ENCODE measurements around the gene GC. TPM values are rescaled to one million over a fixed set of nuclear protein-coding genes. Genes with fewer than 3 reads are reported as not detected.
"Not testable (repeated sequence)": the region's sequence is repeated elsewhere in the genome, so short reads cannot be mapped to it uniquely, and the experiment has no call there.

Gene GC
- total and polyA plus RNA-seq, 2 experiments from 2014 or later = not detected

- H3K9me2 ChIP-seq (ENCODE audit: insufficient read depth) = no peaks in the 10 kb centered on the region
- H4K20me1 ChIP-seq (ENCODE audit: insufficient read depth) = no peaks in the 10 kb centered on the region
- H3K79me2 ChIP-seq (ENCODE audit: insufficient read depth) = no peaks in the 10 kb centered on the region
- H3K4me1 ChIP-seq (ENCODE audit: insufficient read depth) = no peaks in the 10 kb centered on the region
- WGBS, 2 experiments (ENCODE audit: low coverage in 1 of 2, low lambda C conversion rate in 2 of 2, missing lambda C conversion rate in 2 of 2) = 7 to 8% methylated on average over 3 of the region's 3 CpGs
- H3K4me2 ChIP-seq (ENCODE audit: unreplicated experiment) = no peak overlapping the region
- no peaks in the 10 kb centered on the region for H3K9me3 ChIP-seq (ENCODE audit: low read depth)
- no peaks in the 10 kb centered on the region for H3K36me3 ChIP-seq (ENCODE audit: low read depth)
- no peaks in the 10 kb centered on the region for H3K27me3 ChIP-seq (replicated peaks; ENCODE audit: insufficient read depth)
- TF ChIP-seq EZH2phosphoT487 (IDR thresholded peaks at IDR 0.05; ENCODE audit: insufficient read depth, low read depth) = no peak
- TF ChIP-seq EZH2 (IDR thresholded peaks at IDR 0.05; ENCODE audit: insufficient read depth, poor library complexity, severe bottlenecking) = no peak
- no peak overlapping the region for H3K27ac ChIP-seq
- no peak overlapping the region for H2AFZ ChIP-seq
- no peak for DNase-seq
- in situ Hi-C loops (cut with MboI) = no loop called here
- no peaks in the 10 kb centered on the region for H3F3A ChIP-seq (ENCODE audit: insufficient read depth)
- no peak overlapping the region for H3K4me3 ChIP-seq
- no peak overlapping the region for H3K9ac ChIP-seq
Observed at GRCh38 chr4:71807469-71807868, 23.6 kb upstream of the GC start.

- H3K9me2 ChIP-seq (ENCODE audit: insufficient read depth); H3K79me2 ChIP-seq (ENCODE audit: insufficient read depth); H3K27ac ChIP-seq; H2AFZ ChIP-seq; DNase-seq; H4K20me1 ChIP-seq (ENCODE audit: insufficient read depth); H3K4me3 ChIP-seq; H3K9ac ChIP-seq; H3K4me1 ChIP-seq (ENCODE audit: insufficient read depth); in situ Hi-C loops (cut with MboI); H3K27me3 ChIP-seq (replicated peaks; ENCODE audit: insufficient read depth); H3K9me3 ChIP-seq (ENCODE audit: low read depth); H3K4me2 ChIP-seq (ENCODE audit: unreplicated experiment); H3K36me3 ChIP-seq (ENCODE audit: low read depth); H3F3A ChIP-seq (ENCODE audit: insufficient read depth): not testable (repeated sequence)
- 26 to 29% methylated on average over 2 of the region's 2 CpGs for WGBS, 2 experiments (ENCODE audit: low coverage in 1 of 2, low lambda C conversion rate in 2 of 2, missing lambda C conversion rate in 2 of 2)
Observed at GRCh38 chr4:71805230-71805629, 21.4 kb upstream of the GC start.

DNA sequence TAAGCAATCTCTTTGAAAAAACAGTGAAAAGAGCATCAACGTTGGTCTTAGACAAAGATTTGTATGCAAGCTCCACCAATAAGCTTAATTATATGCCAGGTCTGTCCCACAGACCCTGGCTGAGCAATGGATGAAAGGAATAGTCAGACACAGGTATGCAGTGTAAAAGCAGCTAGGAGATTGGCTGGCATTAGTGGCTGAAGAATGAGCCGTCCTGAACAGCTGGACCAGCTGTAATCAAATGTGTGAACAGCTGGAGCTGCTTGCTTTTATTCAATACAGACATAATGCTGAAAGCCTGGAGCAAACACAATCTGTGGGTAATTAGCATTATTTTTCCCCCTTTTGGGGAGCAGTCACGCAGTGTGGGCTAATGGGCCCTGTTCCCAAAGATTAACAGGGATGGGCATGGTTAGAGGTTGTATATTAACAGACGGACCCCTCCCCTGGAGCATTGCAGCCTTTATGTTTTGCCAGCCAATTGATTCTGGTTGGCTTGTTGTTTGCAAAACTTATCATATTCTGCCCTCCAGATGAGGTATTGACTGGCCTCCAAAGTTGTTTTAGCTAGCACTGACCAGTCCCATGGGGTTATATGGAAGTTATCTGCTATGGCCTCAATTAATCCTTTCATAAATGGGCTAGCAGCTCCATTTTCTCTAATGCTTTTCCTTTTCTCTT, 20.3 kb upstream of the GC start:
- H2AFZ ChIP-seq; H3K9me2 ChIP-seq (ENCODE audit: insufficient read depth); H3K79me2 ChIP-seq (ENCODE audit: insufficient read depth); H3K27me3 ChIP-seq (replicated peaks; ENCODE audit: insufficient read depth); H3K36me3 ChIP-seq (ENCODE audit: low read depth); DNase-seq; H4K20me1 ChIP-seq (ENCODE audit: insufficient read depth); H3K4me1 ChIP-seq (ENCODE audit: insufficient read depth); H3K9me3 ChIP-seq (ENCODE audit: low read depth); H3K4me2 ChIP-seq (ENCODE audit: unreplicated experiment); H3K4me3 ChIP-seq; H3K27ac ChIP-seq; H3K9ac ChIP-seq; in situ Hi-C loops (cut with MboI); H3F3A ChIP-seq (ENCODE audit: insufficient read depth): not testable (repeated sequence)
- 1 to 8% methylated on average over 4 of the region's 4 CpGs for WGBS, 2 experiments (ENCODE audit: low coverage in 1 of 2, low lambda C conversion rate in 2 of 2, missing lambda C conversion rate in 2 of 2)

DNA sequence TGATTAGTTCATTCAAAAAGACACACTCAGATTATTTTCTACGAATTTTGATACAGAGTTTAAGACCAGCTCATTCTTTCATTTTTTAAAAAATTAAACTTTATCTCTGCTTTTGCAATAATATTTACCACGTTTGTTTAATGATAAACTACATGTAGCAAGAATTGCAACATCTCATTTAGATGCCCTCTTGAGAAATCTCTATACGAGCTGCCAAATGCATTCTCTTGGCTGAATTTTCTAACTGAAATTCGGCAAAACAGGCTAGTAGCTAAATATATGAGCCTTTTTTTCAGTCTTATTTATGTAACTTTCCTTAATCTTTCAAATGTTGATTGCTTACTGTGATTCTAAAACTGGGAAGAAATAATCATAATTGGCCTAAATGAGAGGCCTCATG, 2.1 kb upstream of the GC start:
- in situ Hi-C loops (cut with MboI) = no loop called here
- 5 to 9% methylated on average over 4 of the region's 4 CpGs for WGBS, 2 experiments (ENCODE audit: low coverage in 1 of 2, low lambda C conversion rate in 2 of 2, missing lambda C conversion rate in 2 of 2)
- H3K4me2 ChIP-seq (ENCODE audit: unreplicated experiment) = no peak overlapping the region
- TF ChIP-seq EZH2 (IDR thresholded peaks at IDR 0.05; ENCODE audit: insufficient read depth, poor library complexity, severe bottlenecking) (no peak), EZH2phosphoT487 (IDR thresholded peaks at IDR 0.05; ENCODE audit: insufficient read depth, low read depth) (no peak)
- H3F3A ChIP-seq (ENCODE audit: insufficient read depth) = no peaks in the 10 kb centered on the region
- H4K20me1 ChIP-seq (ENCODE audit: insufficient read depth) = no peaks in the 10 kb centered on the region
- H3K4me1 ChIP-seq (ENCODE audit: insufficient read depth) = no peaks in the 10 kb centered on the region
- H3K9me3 ChIP-seq (ENCODE audit: low read depth) = no peaks in the 10 kb centered on the region
- no peaks in the 10 kb centered on the region for H3K36me3 ChIP-seq (ENCODE audit: low read depth)
- H3K27ac ChIP-seq = no peak overlapping the region
- DNase-seq = peak; percentile 3
- H3K79me2 ChIP-seq (ENCODE audit: insufficient read depth) = no peaks in the 10 kb centered on the region
- H3K27me3 ChIP-seq (replicated peaks; ENCODE audit: insufficient read depth) = no peaks in the 10 kb centered on the region
- H3K4me3 ChIP-seq = no peak overlapping the region
- H3K9me2 ChIP-seq (ENCODE audit: insufficient read depth) = no peaks in the 10 kb centered on the region
- no peak overlapping the region for H2AFZ ChIP-seq
- no peak overlapping the region for H3K9ac ChIP-seq

DNA sequence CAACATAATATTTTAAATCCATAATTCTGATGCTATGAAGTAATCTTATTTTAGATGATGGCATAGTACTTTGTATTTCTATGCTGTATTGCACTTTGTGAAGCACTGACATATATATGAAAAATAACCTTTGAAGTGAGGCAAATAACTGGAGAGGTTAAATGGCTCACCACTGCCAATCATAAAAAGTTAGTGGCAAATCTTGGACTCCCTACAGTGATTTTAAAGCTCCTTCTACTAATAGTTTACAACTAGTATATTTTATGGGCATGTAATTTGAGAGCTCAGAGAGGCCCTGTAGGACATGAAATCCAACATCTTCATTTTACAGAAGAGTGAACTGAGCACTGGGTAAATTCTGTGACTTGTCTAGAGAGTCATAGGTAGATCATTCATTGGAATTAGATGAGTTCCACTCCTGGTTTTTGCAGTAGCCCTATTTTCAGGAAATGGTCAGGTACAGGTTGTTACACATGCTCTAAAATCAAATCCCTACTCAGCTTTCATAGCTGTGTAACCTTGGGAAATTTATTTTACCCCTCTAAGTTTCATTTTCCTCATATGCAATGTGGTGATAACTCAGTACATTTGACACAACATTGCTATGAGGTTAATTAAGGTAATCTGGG, 804 bp upstream of the GC start:
- Histone ChIP-seq H3K9me3 (ENCODE audit: low read depth) (no peaks in the 10 kb centered on the region), H3K4me3 (no peak overlapping the region), H4K20me1 (ENCODE audit: insufficient read depth) (no peaks in the 10 kb centered on the region), H3F3A (ENCODE audit: insufficient read depth) (no peaks in the 10 kb centered on the region), H3K4me1 (ENCODE audit: insufficient read depth) (no peaks in the 10 kb centered on the region), H2AFZ (no peak overlapping the region), H3K36me3 (ENCODE audit: low read depth) (no peaks in the 10 kb centered on the region), H3K4me2 (ENCODE audit: unreplicated experiment) (no peak overlapping the region), H3K9me2 (ENCODE audit: insufficient read depth) (no peaks in the 10 kb centered on the region), H3K27ac (no peak overlapping the region), H3K79me2 (ENCODE audit: insufficient read depth) (no peaks in the 10 kb centered on the region), H3K27me3 (replicated peaks; ENCODE audit: insufficient read depth) (no peaks in the 10 kb centered on the region), H3K9ac (no peak overlapping the region)
- TF ChIP-seq EZH2phosphoT487 (IDR thresholded peaks at IDR 0.05; ENCODE audit: insufficient read depth, low read depth) (no peak), EZH2 (IDR thresholded peaks at IDR 0.05; ENCODE audit: insufficient read depth, poor library complexity, severe bottlenecking) (no peak)
- no peak for DNase-seq
- in situ Hi-C loops (cut with MboI) = no loop called here

All from GM23248 (cell line).